Measurements from ENCODE around the gene CPED1.

CPED1 gene

GRCh38 chr7:120994512-120995410 is 6.2 kb downstream of the CPED1 start:
- no peak for TF ChIP-seq CTCF (IDR thresholded peaks at IDR 0.05)

- TF ChIP-seq CTCF (IDR thresholded peaks at IDR 0.05) = no peak
Measured at GRCh38 chr7:120995654-120996053, 7.1 kb downstream of the CPED1 start.

GRCh38 chr7:120996333-120996987 is 7.9 kb downstream of the CPED1 start:
- no peak for TF ChIP-seq CTCF (IDR thresholded peaks at IDR 0.05)

DNA sequence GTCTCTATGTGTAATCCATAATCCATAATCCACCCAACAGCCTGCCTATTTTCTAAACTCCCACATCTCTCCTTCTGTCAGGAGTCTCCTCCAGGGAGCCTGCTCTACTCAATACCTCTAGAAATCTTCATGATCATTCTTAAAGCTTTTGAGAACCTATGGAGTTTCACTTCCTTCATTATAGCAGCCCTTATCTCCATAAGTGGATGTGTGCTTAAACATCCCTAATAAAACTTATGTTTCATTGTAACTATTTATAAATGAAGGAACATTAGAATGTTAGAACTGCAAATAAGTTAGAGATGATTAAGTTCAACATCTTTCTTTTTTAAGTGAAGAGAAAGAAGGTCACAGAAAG is 8.5 kb downstream of the CPED1 start:
- no peak for TF ChIP-seq CTCF (IDR thresholded peaks at IDR 0.05)

GRCh38 chr7:120997882-120998474 is 9.5 kb downstream of the CPED1 start:
- no peak for TF ChIP-seq CTCF (IDR thresholded peaks at IDR 0.05)

- no peak for TF ChIP-seq CTCF (IDR thresholded peaks at IDR 0.05)
Measured at GRCh38 chr7:120998520-120998919, 10.0 kb downstream of the CPED1 start.

DNA sequence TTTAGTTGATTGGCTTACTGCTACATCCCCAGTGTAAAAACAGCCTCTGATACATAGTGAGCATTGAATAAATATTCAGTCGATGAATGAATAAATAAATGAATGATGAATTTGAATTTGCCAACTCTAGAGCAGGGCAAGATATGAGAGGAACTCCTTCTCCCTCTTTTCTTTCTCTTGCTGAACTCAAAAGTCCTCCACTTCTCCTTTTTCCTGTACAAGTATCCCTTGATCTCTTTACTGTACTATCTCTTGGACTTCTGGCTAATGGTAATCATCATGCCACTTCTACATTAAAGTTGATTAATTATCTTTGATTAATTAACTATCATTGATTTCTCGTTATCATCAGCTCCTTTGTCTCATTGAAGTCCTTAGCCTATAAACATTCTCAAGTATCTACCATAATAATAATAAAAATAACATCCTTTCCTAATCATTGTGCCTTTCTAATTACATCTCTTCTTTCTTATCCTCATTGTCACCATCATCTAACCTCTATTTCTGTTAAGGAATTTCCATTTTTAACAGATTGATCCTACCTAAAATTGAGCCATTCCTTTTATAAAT is 10.6 kb downstream of the CPED1 start:
- no peak for TF ChIP-seq CTCF (IDR thresholded peaks at IDR 0.05)

Data from LNCAP (cell line).